GM19351 (cell line): ENCODE measurements around the gene PLET1.

Experiments used
- ATAC-seq: cut with Tn5 transposase; IDR thresholded peaks from one replicate; pipeline ENCODE4 v1.9.1; 2021; ENCODE audit warnings: mild to moderate bottlenecking, moderate library complexity; ENCODE audit not compliant: unreplicated experiment

PLET1 gene

DNA sequence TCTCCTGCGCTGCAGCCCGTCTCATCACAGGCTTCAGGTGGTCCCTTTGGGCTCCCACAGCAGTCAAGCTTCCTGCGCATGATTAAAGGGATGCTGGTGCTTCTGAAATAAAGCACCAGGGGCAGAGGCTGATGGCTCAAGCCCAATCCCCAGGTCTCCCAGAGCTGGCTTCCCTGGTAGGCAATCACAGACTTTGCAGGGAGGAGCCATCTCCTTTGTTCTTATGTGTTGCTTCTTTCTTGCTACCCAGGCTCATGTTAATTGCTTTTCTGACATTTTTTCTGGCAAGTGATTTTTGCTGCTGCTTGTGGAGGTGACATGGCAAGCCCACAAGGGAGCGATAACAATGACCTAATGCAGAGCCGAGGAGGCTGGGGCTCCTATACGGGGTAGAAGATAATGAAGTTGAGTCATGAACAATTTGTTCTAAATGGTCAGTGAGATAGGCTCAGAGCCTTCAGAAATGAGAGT is 25.2 kb upstream of the PLET1 start:
- ATAC-seq: no peak

DNA sequence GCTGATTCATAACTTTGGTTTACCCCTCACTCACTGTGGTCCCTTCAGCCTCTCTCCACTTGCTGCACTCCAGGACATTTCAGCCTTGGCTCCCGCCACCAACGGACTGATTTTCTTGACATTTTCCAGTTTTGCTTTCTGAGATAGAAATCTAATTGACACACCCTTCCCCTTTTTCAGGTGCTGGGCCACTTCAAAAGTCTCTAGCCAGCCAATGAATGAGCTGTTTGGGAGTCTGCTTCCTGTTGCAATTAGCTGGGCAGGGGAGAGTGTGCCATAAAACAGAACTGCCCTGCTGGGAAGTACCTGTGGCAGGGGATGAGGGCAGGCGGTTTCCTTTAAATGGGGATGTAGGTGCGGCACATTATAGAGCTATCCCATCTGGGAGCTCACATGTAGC is 21.1 kb upstream of the PLET1 start:
- ATAC-seq: no peak

DNA sequence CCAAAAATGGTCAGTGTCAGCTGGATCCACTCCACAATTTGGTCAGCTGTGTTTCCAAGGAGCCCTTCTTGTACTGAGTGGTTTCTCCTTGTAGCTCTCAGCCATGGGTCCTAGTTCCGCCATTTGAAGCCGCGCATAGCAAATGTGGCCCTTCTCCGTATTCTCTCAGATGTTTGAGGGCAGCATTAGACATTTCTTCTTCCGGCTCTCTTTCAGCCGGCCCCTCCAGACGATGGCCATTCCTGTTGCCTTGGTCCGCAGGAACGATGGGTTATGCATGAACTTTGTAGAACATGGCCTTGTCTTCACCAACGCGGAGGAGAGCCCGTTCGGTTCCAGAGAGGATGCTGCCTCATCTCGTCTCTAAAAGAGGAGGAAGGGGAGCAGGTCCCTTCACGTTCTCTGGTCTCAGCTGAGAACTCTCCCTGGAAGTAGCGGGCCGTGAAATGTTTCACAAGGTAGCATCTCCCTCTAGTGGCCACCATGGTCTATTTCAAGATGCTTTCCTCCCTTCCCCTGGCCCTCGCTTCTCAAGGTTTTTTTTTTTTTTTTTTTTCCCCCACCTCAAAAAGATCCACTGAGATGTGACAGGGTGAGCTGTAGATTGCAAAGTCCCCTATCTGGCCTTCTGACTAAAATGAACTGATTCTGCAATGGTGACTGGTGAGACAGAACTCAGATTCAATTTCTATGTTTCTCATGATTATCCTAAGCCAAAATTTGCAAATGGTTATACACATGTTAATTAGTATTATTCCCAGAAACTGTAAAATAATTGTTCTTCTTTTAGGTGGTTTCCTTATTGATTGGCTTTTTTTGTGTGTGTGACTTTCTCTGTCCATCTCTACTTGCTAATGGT is 19.8 kb upstream of the PLET1 start:
- peak; percentile 87 for ATAC-seq

DNA sequence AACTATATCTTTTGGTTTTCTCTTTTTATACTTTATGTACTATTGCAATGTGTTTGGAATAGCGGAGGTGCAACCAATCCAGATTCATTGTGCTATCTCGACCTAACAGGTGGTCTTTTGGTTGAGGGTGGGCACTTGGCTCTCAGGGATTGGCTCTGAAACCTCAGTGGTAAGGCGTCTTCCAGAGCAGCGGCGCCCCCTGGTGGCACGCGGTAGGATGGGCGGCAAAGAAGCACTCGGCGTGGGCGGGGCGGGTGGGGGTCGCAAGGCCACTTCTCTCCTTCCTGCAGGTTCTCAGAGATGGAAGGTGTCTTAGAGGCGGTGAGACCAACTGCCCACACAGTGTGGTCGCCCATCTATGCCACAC is 19.2 kb upstream of the PLET1 start:
- ATAC-seq: peak; percentile 59

GRCh38 chr11:112278803-112279202 is 18.1 kb upstream of the PLET1 start:
- ATAC-seq: no peak

DNA sequence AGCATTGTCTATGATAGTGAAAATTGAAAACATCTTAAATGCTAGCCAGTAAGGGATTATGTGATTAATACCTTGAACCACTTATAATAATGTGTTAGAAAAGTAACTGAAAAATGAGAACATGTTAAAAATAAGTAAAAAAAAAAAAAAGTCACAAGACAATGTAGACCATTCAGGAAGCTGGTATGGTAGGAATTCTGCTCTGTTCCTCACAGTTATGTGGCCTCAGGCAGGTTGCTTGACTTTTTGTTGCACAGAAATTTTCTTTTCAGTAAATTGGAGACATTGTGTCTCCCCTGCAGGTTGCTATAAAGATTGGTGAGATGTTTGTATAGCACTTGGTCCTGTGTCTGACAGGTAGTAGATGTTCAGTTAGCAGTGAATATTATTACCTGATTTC is 17.3 kb upstream of the PLET1 start:
- ATAC-seq: no peak

- no peak for ATAC-seq
Measured at GRCh38 chr11:112277029-112277428, 16.4 kb upstream of the PLET1 start.

- no peak for ATAC-seq
Measured at GRCh38 chr11:112274007-112274783, 13.5 kb upstream of the PLET1 start.

- no peak for ATAC-seq
Measured at GRCh38 chr11:112273066-112273465, 12.4 kb upstream of the PLET1 start.

- no peak for ATAC-seq
Measured at GRCh38 chr11:112271242-112271641, 10.6 kb upstream of the PLET1 start.

DNA sequence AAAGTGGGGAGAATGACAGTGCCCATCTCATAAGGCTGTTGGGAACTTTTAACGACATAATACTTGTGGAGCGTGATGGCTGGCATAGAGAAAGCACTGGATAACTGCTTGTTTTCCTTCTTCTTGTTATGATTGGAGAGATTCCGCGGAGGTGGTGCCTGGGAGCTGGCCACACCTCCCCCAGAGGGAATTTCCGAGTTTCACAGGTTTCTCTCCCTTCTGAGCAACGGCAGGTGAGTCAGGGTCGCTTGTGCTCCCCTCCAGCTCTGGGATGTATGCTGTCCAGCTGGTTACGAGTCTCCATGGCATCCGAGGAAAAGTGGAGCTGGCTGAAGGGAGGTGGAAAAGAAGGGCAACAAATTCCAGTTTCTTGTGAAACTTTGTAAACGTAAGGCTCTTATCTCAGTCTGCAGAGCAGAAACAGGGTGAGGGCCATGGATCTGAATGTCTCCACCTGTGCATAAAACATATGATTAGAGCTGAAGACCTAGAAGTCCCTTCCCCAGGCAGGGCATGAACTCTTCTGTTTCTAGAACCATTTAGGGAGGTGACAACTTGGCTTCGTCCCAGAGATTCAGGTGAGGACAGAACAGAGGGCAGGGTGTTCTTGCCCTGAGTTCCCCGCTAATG is 10.0 kb upstream of the PLET1 start:
- ATAC-seq: no peak

- no peak for ATAC-seq
Measured at GRCh38 chr11:112269139-112269538, 8.5 kb upstream of the PLET1 start.

GRCh38 chr11:112268406-112268805 is 7.7 kb upstream of the PLET1 start:
- no peak for ATAC-seq

GRCh38 chr11:112267188-112267591 is 6.5 kb upstream of the PLET1 start:
- ATAC-seq: no peak

DNA sequence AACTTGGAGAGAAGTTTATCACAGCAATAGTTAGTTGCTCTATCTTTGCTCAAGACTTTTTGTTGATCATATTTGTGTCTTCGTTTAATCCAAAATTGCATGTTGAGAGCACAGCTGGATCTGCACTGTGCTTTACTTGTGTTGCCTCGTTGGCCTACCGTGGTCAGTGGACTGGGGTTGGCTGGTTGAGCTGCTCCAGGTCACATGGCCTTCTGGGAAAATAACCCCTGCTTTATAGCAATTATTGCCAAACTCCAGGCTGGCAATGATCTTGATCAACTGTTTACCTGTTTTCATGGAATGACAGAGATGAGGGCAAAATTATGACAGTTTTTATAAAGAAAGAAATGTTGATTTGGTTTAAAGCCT is 5.7 kb upstream of the PLET1 start:
- ATAC-seq: no peak

GRCh38 chr11:112265659-112266409 is 5.2 kb upstream of the PLET1 start:
- no peak for ATAC-seq

DNA sequence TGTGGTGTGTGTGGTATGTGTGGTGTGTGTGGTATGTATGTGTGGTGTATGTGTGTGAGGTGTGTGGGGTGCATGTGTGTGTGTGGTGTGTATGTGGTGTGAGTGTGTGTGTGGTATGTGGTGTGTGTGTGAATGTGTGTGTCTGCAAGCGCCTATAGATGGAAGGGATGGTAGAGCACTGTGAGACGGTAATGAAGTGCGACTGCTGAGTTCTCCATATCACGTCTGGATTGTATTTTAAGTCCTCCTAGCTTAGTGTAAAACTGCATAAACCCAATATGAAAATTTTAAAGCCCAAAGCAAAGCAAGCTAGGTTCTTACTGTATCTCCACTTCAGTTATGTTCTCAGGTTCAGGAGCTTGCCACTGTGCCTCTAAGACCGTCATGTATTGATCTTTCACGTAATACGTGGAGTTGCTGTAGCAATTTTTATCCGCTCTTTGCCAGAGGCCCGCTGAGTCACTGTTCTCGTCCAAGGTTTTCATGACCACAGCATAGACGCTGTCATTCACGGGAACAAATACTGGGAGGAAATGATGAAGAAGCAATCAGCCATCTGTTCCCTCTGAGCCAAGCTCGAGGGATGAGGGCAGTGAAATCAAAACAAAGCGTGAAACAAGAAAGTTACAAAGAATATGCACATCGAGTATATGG is 5.5 kb downstream of the PLET1 start:
- ATAC-seq: no peak

DNA sequence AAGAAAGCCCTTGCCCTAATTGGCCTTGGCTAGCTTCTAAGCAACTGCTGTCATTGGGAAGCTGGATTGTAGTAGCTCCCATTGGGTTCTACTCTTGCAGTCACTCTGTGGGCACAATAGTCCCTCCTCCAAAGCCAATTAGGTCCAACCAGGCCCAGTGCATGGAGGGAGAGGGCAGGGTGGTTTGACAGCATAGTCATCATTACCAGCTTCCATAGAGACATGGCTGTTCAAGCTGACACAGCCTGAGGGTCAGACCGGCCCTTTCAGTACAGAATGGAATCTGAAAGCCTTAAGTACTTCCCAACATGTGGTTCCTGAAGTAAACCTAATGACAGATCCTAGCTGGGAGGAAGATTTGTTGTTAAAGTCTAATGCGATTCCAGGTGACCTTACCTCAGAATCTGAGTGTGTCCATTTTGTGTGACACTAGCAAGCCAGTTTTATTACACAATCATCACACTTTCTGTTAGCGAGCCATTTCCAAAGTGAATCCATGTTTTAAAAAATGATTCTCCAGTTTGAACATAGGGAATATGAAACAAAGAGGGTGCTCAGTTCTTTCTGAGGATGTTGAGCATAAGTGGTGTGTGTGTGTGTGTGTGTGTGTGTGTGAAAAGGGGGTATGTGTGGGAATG is 6.9 kb downstream of the PLET1 start:
- no peak for ATAC-seq

- no peak for ATAC-seq
Measured at GRCh38 chr11:112249871-112250610, 10.6 kb downstream of the PLET1 start.
